SK-N-SH (cell line): ENCODE data around the gene RASSF3. TPM values are rescaled to one million over a fixed set of nuclear protein-coding genes. Genes with fewer than 3 reads are reported as not detected.
A peak's percentile ranks its signal among the peaks of the same experiment; 100 is the strongest.

Experiments used
- CTCF ChIA-PET: fragments of 300-600, 350-600 bp; formaldehyde crosslinking; extraction: SDS; loops from one replicate; lab custom pipeline; 2021; lab: Yijun Ruan, JAX
- POLR2A ChIA-PET: fragments of 350-600 bp; sonication (Branson Sonifier 250); formaldehyde crosslinking; extraction: SDS; loops from one replicate; lab custom pipeline; 2020; ENCODE audit warnings: antibody characterized with exemption, inconsistent platforms; lab: Yijun Ruan, JAX
- DNase-seq: peaks from one replicate; pipeline ENCODE4 v3.0.0; 2012
- H2AFZ ChIP-seq: fragments of 200-600 bp; sonication (generic); 2 replicates; pipeline ENCODE4 v1.8.1; 2016; ENCODE audit warnings: antibody characterized with exemption, mild to moderate bottlenecking, low read depth
- H3F3A ChIP-seq: fragments of 200-600 bp; sonication (generic); replicated peaks from 2 replicates; pipeline ENCODE3; 2016; ENCODE audit warnings: antibody characterized with exemption, mild to moderate bottlenecking; ENCODE audit not compliant: insufficient read depth
- H3K27ac ChIP-seq, 2 experiments: fragments of 200-500 bp in 1 of 2; fragments of 200-600 bp in 1 of 2; sonication (Bioruptor generic) in 1 of 2; sonication (generic), shearing (Covaris generic) in 1 of 2; 2 replicates each; pipeline versions ENCODE4 v1.5.1 to v1.6.1; 2014 to 2016; ENCODE audit warnings: low read depth in 2 of 2, inconsistent platforms in 1 of 2, low read length in 1 of 2, mild to moderate bottlenecking in 1 of 2, mixed read lengths in 1 of 2
- H3K27me3 ChIP-seq: fragments of 200-600 bp; sonication (generic), shearing (Covaris generic); 2 replicates; pipeline ENCODE4 v1.6.1; 2016; ENCODE audit warnings: mixed run types; ENCODE audit not compliant: insufficient read depth
- H3K36me3 ChIP-seq, 2 experiments: fragments of 200-500 bp in 1 of 2; fragments of 200-600 bp in 1 of 2; sonication (Bioruptor generic) in 1 of 2; sonication (generic) in 1 of 2; replicated peaks in 1 of 2; 2 replicates each; pipeline versions ENCODE3 to v1.5.1; 2014 to 2016; ENCODE audit warnings: low read length in 1 of 2, mild to moderate bottlenecking in 1 of 2; ENCODE audit not compliant: insufficient read depth in 2 of 2, control insufficient read depth in 1 of 2
- H3K4me1 ChIP-seq, 2 experiments: fragments of 200-500 bp in 1 of 2; fragments of 200-600 bp in 1 of 2; sonication (Bioruptor generic) in 1 of 2; sonication (generic), shearing (Covaris generic) in 1 of 2; 2 replicates each; pipeline versions ENCODE4 v1.5.1 to v1.6.1; 2014 to 2016; ENCODE audit warnings: low read depth in 1 of 2, low read length in 1 of 2, mixed run types in 1 of 2; ENCODE audit not compliant: insufficient read depth in 2 of 2, control insufficient read depth in 1 of 2
- H3K4me2 ChIP-seq: fragments of 200-600 bp; sonication (generic), shearing (Covaris generic); 2 replicates; pipeline ENCODE4 v1.6.1; 2017; ENCODE audit warnings: mixed run types
- H3K4me3 ChIP-seq, 2 experiments: fragments of 200-500 bp in 1 of 2; fragments of 200-600 bp in 1 of 2; sonication (Bioruptor generic) in 1 of 2; sonication (generic), shearing (Covaris generic) in 1 of 2; 2 replicates each; pipeline versions ENCODE4 v1.5.1 to v1.8.1; 2014 to 2016; ENCODE audit warnings: low read depth in 2 of 2, inconsistent platforms in 1 of 2, low read length in 1 of 2, mild to moderate bottlenecking in 1 of 2, mixed read lengths in 1 of 2, moderate library complexity in 1 of 2
- H3K79me2 ChIP-seq: fragments of 200-600 bp; sonication (generic); 2 replicates; pipeline ENCODE4 v1.8.1; 2017; ENCODE audit warnings: mild to moderate bottlenecking; ENCODE audit not compliant: insufficient read depth
- H3K9ac ChIP-seq: fragments of 200-600 bp; sonication (generic); 2 replicates; pipeline ENCODE4 v1.6.1; 2017; ENCODE audit warnings: mixed run types
- H3K9me2 ChIP-seq: fragments of 200-600 bp; sonication (generic); 2 replicates; pipeline ENCODE4 v1.6.1; 2017; ENCODE audit warnings: mixed run types
- H3K9me3 ChIP-seq: fragments of 200-600 bp; sonication (generic); 2 replicates; pipeline ENCODE4 v1.6.1; 2017; ENCODE audit warnings: mixed run types, mild to moderate bottlenecking, moderate library complexity
- H4K20me1 ChIP-seq: fragments of 200-600 bp; sonication (generic); 2 replicates; pipeline ENCODE4 v1.6.1; 2017; ENCODE audit warnings: mild to moderate bottlenecking, mixed run types; ENCODE audit not compliant: insufficient read depth
- ELF1 ChIP-seq: IDR thresholded peaks from 2 replicates; pipeline ENCODE4 v1.4.0; 2012
- EP300 ChIP-seq, 2 experiments: IDR thresholded peaks; 2 replicates each; pipeline versions ENCODE4 v1.4.0 to v1.6.1; 2012; ENCODE audit warnings: borderline replicate concordance in 1 of 2, low read depth in 1 of 2, low read length in 1 of 2
- FOSL2 ChIP-seq: IDR thresholded peaks from 2 replicates; pipeline ENCODE4 v1.4.0; 2012; ENCODE audit warnings: low read depth, mild to moderate bottlenecking, moderate library complexity, borderline replicate concordance
- FOXM1 ChIP-seq: IDR thresholded peaks from 2 replicates; pipeline ENCODE4 v1.4.0; 2012; ENCODE audit warnings: low read depth, mild to moderate bottlenecking
- GABPA ChIP-seq: IDR thresholded peaks from 2 replicates; pipeline ENCODE4 v1.4.0; 2012; ENCODE audit warnings: low read depth, mild to moderate bottlenecking
- GATA2 ChIP-seq: sonication (generic); formaldehyde crosslinking; IDR thresholded peaks from 2 replicates; pipeline ENCODE4 v1.5.0; 2020; ENCODE audit warnings: mild to moderate bottlenecking, missing genetic modification reagents
- MAX ChIP-seq: IDR thresholded peaks from 2 replicates; pipeline ENCODE4 v1.4.0; 2012; ENCODE audit warnings: low read depth
- MEF2A ChIP-seq: IDR thresholded peaks from 2 replicates; pipeline ENCODE4 v1.4.0; 2012; ENCODE audit warnings: low read depth, borderline replicate concordance
- NFIC ChIP-seq: IDR thresholded peaks from 2 replicates; pipeline ENCODE4 v1.4.0; 2012; ENCODE audit warnings: borderline replicate concordance
- NRF1 ChIP-seq: IDR thresholded peaks from 2 replicates; pipeline ENCODE4 v1.6.1; 2012; ENCODE audit warnings: low read depth, mild to moderate bottlenecking, low read length
- POLR2AphosphoS5 ChIP-seq: IDR thresholded peaks from 2 replicates; pipeline ENCODE4 v1.6.1; 2012; ENCODE audit warnings: low read depth, low read length
- RAD21 ChIP-seq: IDR thresholded peaks from 2 replicates; pipeline ENCODE4 v1.6.1; 2012; ENCODE audit warnings: mild to moderate bottlenecking, low read length
- RCOR1 ChIP-seq: fragments of 150-350 bp; IDR thresholded peaks from 2 replicates; pipeline ENCODE4 v1.6.1; 2017; ENCODE audit warnings: antibody characterized with exemption, low read length
- SIN3A ChIP-seq: IDR thresholded peaks from 2 replicates; pipeline ENCODE4 v1.6.1; 2012; ENCODE audit warnings: low read depth, mild to moderate bottlenecking, low read length, moderate library complexity, borderline replicate concordance
- TAF1 ChIP-seq: IDR thresholded peaks from 2 replicates; pipeline ENCODE4 v1.6.1; 2012; ENCODE audit warnings: low read depth, mild to moderate bottlenecking, low read length, moderate library complexity, borderline replicate concordance
- TCF12 ChIP-seq: IDR thresholded peaks from 2 replicates; pipeline ENCODE4 v1.4.0; 2012
- USF2 ChIP-seq: fragments of 150-350 bp; IDR thresholded peaks from 2 replicates; pipeline ENCODE4 v1.6.1; 2017; ENCODE audit warnings: antibody characterized with exemption, low read length, low read depth, borderline replicate concordance
- YY1 ChIP-seq: IDR thresholded peaks from 2 replicates; pipeline ENCODE4 v1.4.0; 2012; ENCODE audit warnings: low read depth, mild to moderate bottlenecking
- WGBS: methylation state at CpG from one replicate; pipeline ENCODE4 v1.1.6; 2017; ENCODE audit warnings: low lambda C conversion rate; 5-methylcytosine and 5-hydroxymethylcytosine counted together
- polyA plus RNA-seq, 3 experiments: library from polyadenylated mRNA; depleted of rRNA; stranded (reverse); fragments of >200 nt; gene quantifications; 2 replicates each; pipeline ENCODE4 v1.2.3, GENCODE V29; 2012

Gene RASSF3
- polyA plus RNA-seq, 1 of the 3 experiments (the other 2 are of a cell fraction): 11.1 TPM

GRCh38 chr12:64706306-64706705 lies 96.0 kb downstream of the RASSF3 start:
- 34% methylated on average over 3 of the region's 3 CpGs for WGBS
- peak; percentile 27 for DNase-seq
- Histone ChIP-seq H4K20me1 (no peaks in the 10 kb centered on the region), H3K27me3 (no peaks in the 10 kb centered on the region), H2AFZ (no peak overlapping the region)
- POLR2A ChIA-PET: interaction anchor here (0.5 kb wide), 1 partner anchor 108 kb away, joined by 3 read pairs; no protein-coding TSS in a partner anchor
- TF ChIP-seq GATA2 (CRISPR knock-in tag): peak; percentile 26; the same call in 1 of the 2 replicates
- TF ChIP-seq NFIC: no peak
- TF ChIP-seq, all 33 proteins: peak for 1
- H3K9me2 ChIP-seq: no peaks in the 10 kb centered on the region
- peaks cover 7 to 20% of the 10 kb centered on the region in 2 experiments; a peak in 1 of 4 replicates for H3K4me1 ChIP-seq
- CTCF ChIA-PET: interaction anchor here (4.0 to 5.3 kb wide), 2 partner anchors 9 to 157 kb away, joined by 18 to 26 read pairs; no protein-coding TSS in a partner anchor
- H3K79me2 ChIP-seq: no peaks in the 10 kb centered on the region
- H3K36me3 ChIP-seq: no peaks in the 10 kb centered on the region
- no peak overlapping the region for H3K4me2 ChIP-seq
- H3F3A ChIP-seq: no peaks in the 10 kb centered on the region
- no peaks in the 10 kb centered on the region for H3K9me3 ChIP-seq
- H3K27ac ChIP-seq: peak overlapping the region in 1 of 2 experiments; percentile 80; a peak in 2 of 4 replicates
- H3K4me3 ChIP-seq: no peak overlapping the region
- no peak overlapping the region for H3K9ac ChIP-seq

GRCh38 chr12:64706857-64707256 lies 96.6 kb downstream of the RASSF3 start:
- Histone ChIP-seq H3K36me3 (no peaks in the 10 kb centered on the region), H3K4me3 (no peak overlapping the region), H3K9me3 (no peaks in the 10 kb centered on the region), H3K4me1 (peaks cover 7 to 19% of the 10 kb centered on the region in 2 experiments; a peak in 1 of 4 replicates), H3K4me2 (no peak overlapping the region), H4K20me1 (no peaks in the 10 kb centered on the region), H3K9ac (no peak overlapping the region), H2AFZ (no peak overlapping the region), H3K79me2 (no peaks in the 10 kb centered on the region), H3K9me2 (no peaks in the 10 kb centered on the region), H3K27ac (peak overlapping the region in 1 of 2 experiments; percentile 80; a peak in 1 of 4 replicates), H3K27me3 (no peaks in the 10 kb centered on the region), H3F3A (no peaks in the 10 kb centered on the region)
- ChIA-PET POLR2A (interaction anchor here (0.5 kb wide), 1 partner anchor 109 kb away, joined by 3 read pairs; no protein-coding TSS in a partner anchor), CTCF (interaction anchor here (4.0 to 5.3 kb wide), 2 partner anchors 10 to 158 kb away, joined by 18 to 26 read pairs; no protein-coding TSS in a partner anchor)
- WGBS: 73% methylated on average over 5 of the region's 5 CpGs
- DNase-seq: no peak
- no peak for TF ChIP-seq GABPA
- TF ChIP-seq POLR2AphosphoS5: no peak
- TF ChIP-seq RCOR1: no peak
- no peak for TF ChIP-seq TCF12
- no peak for TF ChIP-seq FOXM1
- TF ChIP-seq FOSL2: no peak
- no peak for TF ChIP-seq EP300 (IDR thresholded peaks at IDR 0.05; ENCODE audit: borderline replicate concordance in 1 of 2, low read depth in 1 of 2, low read length in 1 of 2)
- TF ChIP-seq SIN3A: no peak
- TF ChIP-seq GATA2 (CRISPR knock-in tag): no peak
- no peak for TF ChIP-seq NRF1
- no peak for TF ChIP-seq MAX
- no peak for TF ChIP-seq MEF2A
- TF ChIP-seq YY1: no peak
- TF ChIP-seq RAD21: no peak
- no peak for TF ChIP-seq TAF1
- no peak for TF ChIP-seq NFIC
- TF ChIP-seq USF2: no peak
- no peak for TF ChIP-seq ELF1
- TF ChIP-seq, all 33 proteins: peak for 0
